Measurements from ENCODE around the gene GHDC.

DNA sequence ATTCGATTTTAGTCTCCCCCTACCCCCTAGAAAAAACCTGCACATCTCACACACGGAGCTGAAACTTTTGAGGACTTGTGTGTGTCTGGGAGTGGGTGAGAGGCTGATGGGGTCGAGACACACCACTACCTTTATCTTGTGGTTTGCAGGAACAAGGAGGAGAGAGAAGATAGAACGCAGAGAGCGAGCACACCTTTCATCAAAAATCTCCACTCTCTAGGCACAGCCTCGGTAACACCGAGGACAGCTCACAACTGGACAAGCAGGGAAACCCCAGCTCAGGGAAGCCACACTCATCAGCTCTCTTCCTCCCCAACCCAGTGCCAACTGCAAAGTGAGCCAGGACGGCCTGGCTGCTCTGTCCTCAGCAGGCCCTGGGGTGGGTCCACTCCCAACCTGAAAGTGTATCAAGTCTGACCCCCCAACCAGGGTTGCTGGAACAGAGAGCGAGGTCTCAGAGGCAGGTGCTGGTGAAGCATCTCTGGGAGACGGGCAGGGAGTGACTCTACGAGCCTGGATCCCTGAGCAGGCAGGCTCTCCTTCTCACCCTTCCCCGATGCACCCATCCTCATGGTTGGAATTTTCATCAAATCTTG is 5.2 kb upstream of the GHDC start:
- TF ChIP-seq, protein P1, sequence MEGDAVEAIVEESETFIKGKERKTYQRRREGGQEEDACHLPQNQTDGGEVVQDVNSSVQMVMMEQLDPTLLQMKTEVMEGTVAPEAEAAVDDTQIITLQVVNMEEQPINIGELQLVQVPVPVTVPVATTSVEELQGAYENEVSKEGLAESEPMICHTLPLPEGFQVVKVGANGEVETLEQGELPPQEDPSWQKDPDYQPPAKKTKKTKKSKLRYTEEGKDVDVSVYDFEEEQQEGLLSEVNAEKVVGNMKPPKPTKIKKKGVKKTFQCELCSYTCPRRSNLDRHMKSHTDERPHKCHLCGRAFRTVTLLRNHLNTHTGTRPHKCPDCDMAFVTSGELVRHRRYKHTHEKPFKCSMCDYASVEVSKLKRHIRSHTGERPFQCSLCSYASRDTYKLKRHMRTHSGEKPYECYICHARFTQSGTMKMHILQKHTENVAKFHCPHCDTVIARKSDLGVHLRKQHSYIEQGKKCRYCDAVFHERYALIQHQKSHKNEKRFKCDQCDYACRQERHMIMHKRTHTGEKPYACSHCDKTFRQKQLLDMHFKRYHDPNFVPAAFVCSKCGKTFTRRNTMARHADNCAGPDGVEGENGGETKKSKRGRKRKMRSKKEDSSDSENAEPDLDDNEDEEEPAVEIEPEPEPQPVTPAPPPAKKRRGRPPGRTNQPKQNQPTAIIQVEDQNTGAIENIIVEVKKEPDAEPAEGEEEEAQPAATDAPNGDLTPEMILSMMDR (IDR thresholded peaks at IDR 0.05; ENCODE audit: low read depth, low read length): no peak
- no peak for TF ChIP-seq EZH2phosphoT487 (IDR thresholded peaks at IDR 0.05; ENCODE audit: low read depth)
